GM23248 (cell line): ENCODE data around the gene MEIOC. TPM values are rescaled to one million over a fixed set of nuclear protein-coding genes. Genes with fewer than 3 reads are reported as not detected.

Experiments used
- DNase-seq: peaks from one replicate; pipeline ENCODE4 v3.0.0-alpha.2; 2015
- H2AFZ ChIP-seq: fragments of 200-600 bp; sonication (generic); 2 replicates; pipeline ENCODE4 v1.6.1; 2016; ENCODE audit warnings: antibody characterized with exemption
- H3F3A ChIP-seq: fragments of 200-600 bp; sonication (generic); 2 replicates; pipeline ENCODE4 v1.6.1; 2016; ENCODE audit warnings: mild to moderate bottlenecking, antibody characterized with exemption, mixed run types; ENCODE audit not compliant: insufficient read depth
- H3K27ac ChIP-seq: fragments of 200-600 bp; sonication (generic); 2 replicates; pipeline ENCODE4 v1.5.1; 2016; ENCODE audit warnings: mild to moderate bottlenecking
- H3K27me3 ChIP-seq: fragments of 200-600 bp; sonication (generic); replicated peaks from 2 replicates; pipeline ENCODE4 v1.6.1; 2016; ENCODE audit warnings: mild to moderate bottlenecking; ENCODE audit not compliant: insufficient read depth
- H3K36me3 ChIP-seq: fragments of 200-600 bp; sonication (generic); 2 replicates; pipeline ENCODE4 v1.6.1; 2016; ENCODE audit warnings: low read depth, mild to moderate bottlenecking
- H3K4me1 ChIP-seq: fragments of 200-600 bp; sonication (generic); 2 replicates; pipeline ENCODE4 v1.6.1; 2016; ENCODE audit warnings: mild to moderate bottlenecking; ENCODE audit not compliant: insufficient read depth
- H3K4me2 ChIP-seq: fragments of 200-600 bp; sonication (generic); one replicate; pipeline ENCODE4 v1.6.1; 2016; ENCODE audit warnings: mild to moderate bottlenecking; ENCODE audit not compliant: unreplicated experiment
- H3K4me3 ChIP-seq: fragments of 200-600 bp; sonication (generic); 2 replicates; pipeline ENCODE4 v1.5.1; 2016; ENCODE audit warnings: mild to moderate bottlenecking
- H3K79me2 ChIP-seq: fragments of 200-600 bp; sonication (generic); 2 replicates; pipeline ENCODE4 v1.6.1; 2016; ENCODE audit warnings: mild to moderate bottlenecking; ENCODE audit not compliant: insufficient read depth
- H3K9ac ChIP-seq: fragments of 200-600 bp; sonication (generic); 2 replicates; pipeline ENCODE4 v1.6.1; 2016; ENCODE audit warnings: mild to moderate bottlenecking
- H3K9me2 ChIP-seq: fragments of 200-600 bp; sonication (generic); 2 replicates; pipeline ENCODE4 v1.6.1; 2016; ENCODE audit warnings: mixed run types, mild to moderate bottlenecking, moderate library complexity; ENCODE audit not compliant: insufficient read depth
- H3K9me3 ChIP-seq: fragments of 200-600 bp; sonication (generic); one replicate; pipeline ENCODE4 v1.6.1; 2017; ENCODE audit warnings: low read depth
- H4K20me1 ChIP-seq: fragments of 200-600 bp; sonication (generic); 2 replicates; pipeline ENCODE4 v1.6.0; 2016; ENCODE audit not compliant: insufficient read depth
- EZH2 ChIP-seq: fragments of 200-600 bp; sonication (generic); IDR thresholded peaks from 2 replicates; pipeline ENCODE4 v1.6.1; 2018; ENCODE audit warnings: antibody characterized with exemption, mild to moderate bottlenecking; ENCODE audit not compliant: insufficient read depth, poor library complexity, severe bottlenecking
- EZH2phosphoT487 ChIP-seq: fragments of 200-600 bp; sonication (generic); IDR thresholded peaks from 2 replicates; pipeline ENCODE4 v1.6.1; 2018; ENCODE audit warnings: antibody characterized with exemption, moderate library complexity, mild to moderate bottlenecking, low read depth; ENCODE audit not compliant: insufficient read depth
- whole genome bisulfite sequencing, 2 experiments: methylation state at CpG; one replicate each; pipeline ENCODE4 v1.1.6; 2015 to 2017; ENCODE audit warnings: low lambda C conversion rate in 2 of 2, low coverage in 1 of 2; ENCODE audit errors: missing lambda C conversion rate in 2 of 2; 5-methylcytosine and 5-hydroxymethylcytosine counted together
- in situ Hi-C: fragments of 300-500 bp; cut with MboI; formaldehyde crosslinking; loops from 2 replicates; pipeline ENCODE4 v1.15.0; 2020
- polyA plus RNA-seq: library from polyadenylated mRNA; unstranded; fragments of >200 nt; fragmentation: Nextera tagmentation; extraction: Ambion mirVana; gene quantifications from 2 replicates; pipeline ENCODE4 v1.2.1, GENCODE V29; 2016
- total RNA-seq: library from RNA; depleted of rRNA; stranded (reverse); fragments of >200 nt; shearing (Covaris generic); gene quantifications from 2 replicates; pipeline ENCODE4 v1.2.3, GENCODE V29; 2014; rRNA removed

MEIOC gene
- total RNA-seq (not detected in 2 replicates), polyA plus RNA-seq (0.34 and 0.65 TPM in 2 replicates)

DNA sequence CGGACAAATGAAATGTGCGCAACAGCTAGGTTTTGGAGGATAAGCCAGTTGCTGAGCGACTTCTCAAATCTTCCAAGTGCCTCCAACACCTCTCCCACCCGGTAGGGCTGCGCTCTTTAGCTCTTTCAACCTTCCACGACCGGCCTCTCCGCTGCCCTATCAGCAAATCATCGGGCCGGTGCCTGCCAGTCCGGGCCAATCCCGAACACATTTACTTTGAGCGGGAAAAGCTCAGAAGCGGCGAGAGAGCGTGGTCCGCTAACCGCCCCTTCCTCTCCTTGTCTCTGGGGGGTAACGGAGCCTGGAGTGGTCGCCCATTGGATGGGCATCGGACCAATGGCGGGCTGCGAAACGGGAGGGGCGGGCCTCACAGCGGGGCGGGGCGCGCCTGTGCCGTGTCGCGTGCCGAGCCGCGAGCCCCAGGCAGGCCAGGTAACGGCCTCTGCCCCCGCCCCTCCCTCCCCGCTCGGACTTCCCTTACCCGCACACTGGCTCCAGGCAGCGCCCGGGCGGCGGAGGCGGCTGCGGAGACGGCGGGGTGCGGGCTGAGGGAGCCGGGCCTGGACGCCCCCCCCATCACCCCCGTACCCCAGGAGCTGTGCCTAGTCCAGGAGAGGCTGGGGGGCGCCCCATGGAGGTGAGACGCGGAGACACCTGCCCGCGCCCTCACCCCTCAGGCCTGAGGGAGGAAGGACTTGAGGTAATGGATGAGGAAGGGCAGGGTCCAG is at the start of gene MEIOC:
MEIOC (plus strand) TSS at position 486 of the 728 bp plus-strand sequence; CDS start at position 632, 146 bp downstream.
- Histone ChIP-seq H3K9me3 (no peaks in the 10 kb centered on the region), H3F3A (no peaks in the 10 kb centered on the region), H3K4me2 (no peak within 1 kb of the TSS), H3K27ac (no peak within 1 kb of the TSS), H3K36me3 (no peaks in the 10 kb centered on the region), H3K27me3 (peaks cover 26% of the 10 kb centered on the region), H4K20me1 (no peaks in the 10 kb centered on the region), H2AFZ (peak within 1 kb of the TSS; percentile 70), H3K79me2 (no peaks in the 10 kb centered on the region), H3K9ac (no peak within 1 kb of the TSS), H3K4me3 (no peak within 1 kb of the TSS), H3K4me1 (no peaks in the 10 kb centered on the region), H3K9me2 (no peaks in the 10 kb centered on the region)
- 17 to 25% methylated on average over 15 to 53 of the region's 57 CpGs for WGBS, 2 experiments
- peak; percentile 17 for DNase-seq
- in situ Hi-C loops, result no loop called here
- TF ChIP-seq EZH2phosphoT487 (no peak), EZH2 (no peak)

DNA sequence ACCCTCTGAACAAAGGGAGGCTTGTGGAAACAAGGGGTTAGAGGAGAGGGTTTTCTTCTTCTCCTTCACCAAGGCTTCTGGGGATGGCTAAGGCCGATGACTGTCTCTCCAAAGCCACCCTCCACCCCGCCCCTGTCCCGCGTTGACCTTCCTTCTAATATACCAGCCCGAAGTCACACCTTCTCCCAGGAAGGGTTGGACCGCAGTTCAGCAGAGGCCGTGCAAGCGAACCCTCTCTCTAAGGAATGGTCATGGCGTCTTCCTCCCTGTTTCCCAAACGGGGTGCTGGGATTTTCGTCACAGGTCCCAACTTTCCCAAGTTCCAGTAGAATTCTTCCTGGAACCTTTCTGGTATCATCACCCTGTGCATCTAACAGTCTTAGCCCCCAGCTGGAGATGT is 49.6 kb upstream of the MEIOC start:
- DNase-seq, result no peak
- Histone ChIP-seq H3K9me3 (no peaks in the 10 kb centered on the region), H3K9me2 (no peaks in the 10 kb centered on the region), H3K27me3 (no peaks in the 10 kb centered on the region), H3F3A (no peaks in the 10 kb centered on the region), H3K27ac (no peak overlapping the region), H3K36me3 (no peaks in the 10 kb centered on the region), H3K79me2 (no peaks in the 10 kb centered on the region), H2AFZ (no peak overlapping the region), H3K4me1 (peaks cover 17% of the 10 kb centered on the region), H3K4me3 (no peak overlapping the region), H4K20me1 (no peaks in the 10 kb centered on the region), H3K9ac (no peak overlapping the region), H3K4me2 (no peak overlapping the region)
- TF ChIP-seq EZH2phosphoT487 (no peak), EZH2 (no peak)
- WGBS, 2 experiments, result 91 to 92% methylated on average over 11 of the region's 11 CpGs
- in situ Hi-C loops, result no loop called here

DNA sequence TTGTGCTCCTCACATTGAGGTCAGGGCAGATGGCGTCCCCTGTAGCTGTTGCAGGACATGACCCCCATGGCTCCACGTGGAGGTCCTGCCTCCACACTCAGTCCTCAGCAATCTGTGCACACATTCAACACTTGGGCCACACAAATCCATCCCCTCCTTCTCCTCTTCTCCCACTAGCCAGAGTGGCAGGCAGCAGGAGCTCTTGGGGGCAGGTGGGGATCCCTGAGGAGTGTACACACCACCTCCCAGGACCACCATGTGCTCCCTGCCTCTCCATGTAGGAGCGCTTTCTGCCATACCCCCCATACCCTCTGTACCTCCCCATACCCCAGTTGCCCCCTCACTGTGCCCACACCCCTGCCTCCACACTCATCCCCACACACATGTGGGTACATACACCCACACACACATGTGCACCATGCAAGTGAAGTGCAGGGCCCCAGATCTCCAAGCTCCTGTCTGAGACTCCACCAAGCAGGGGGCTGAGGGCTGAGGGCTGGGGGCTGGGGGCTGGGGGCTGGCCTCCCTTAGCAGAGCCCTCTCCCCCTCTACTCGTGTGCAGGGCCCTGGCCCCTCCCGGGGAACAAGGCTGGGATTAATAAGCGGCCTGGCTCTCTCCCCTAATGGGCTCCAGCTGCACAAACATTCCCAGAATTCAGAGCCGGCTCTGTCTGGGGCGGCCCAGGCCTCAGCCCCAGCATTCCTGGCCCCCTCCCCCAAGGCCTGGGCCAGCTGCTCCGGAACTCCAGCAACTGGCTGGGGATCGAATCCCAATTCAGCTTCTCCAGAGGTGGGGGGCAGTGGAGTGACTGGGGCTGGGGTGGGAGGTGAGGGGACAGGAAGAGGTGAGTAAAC is 48.2 kb upstream of the MEIOC start:
- WGBS, 2 experiments, result 23 to 27% methylated on average over 9 to 10 of the region's 10 CpGs
- Histone ChIP-seq H3K27ac (no peak overlapping the region), H3F3A (no peaks in the 10 kb centered on the region), H3K79me2 (no peaks in the 10 kb centered on the region), H3K27me3 (no peaks in the 10 kb centered on the region), H3K9me3 (no peaks in the 10 kb centered on the region), H3K9ac (no peak overlapping the region), H4K20me1 (no peaks in the 10 kb centered on the region), H3K4me2 (no peak overlapping the region), H2AFZ (peak overlapping the region; percentile 54), H3K4me3 (no peak overlapping the region), H3K4me1 (peaks cover 17% of the 10 kb centered on the region), H3K9me2 (no peaks in the 10 kb centered on the region), H3K36me3 (no peaks in the 10 kb centered on the region)
- in situ Hi-C loops, result no loop called here
- peak; percentile 61 for DNase-seq
- TF ChIP-seq EZH2phosphoT487 (no peak), EZH2 (no peak)

DNA sequence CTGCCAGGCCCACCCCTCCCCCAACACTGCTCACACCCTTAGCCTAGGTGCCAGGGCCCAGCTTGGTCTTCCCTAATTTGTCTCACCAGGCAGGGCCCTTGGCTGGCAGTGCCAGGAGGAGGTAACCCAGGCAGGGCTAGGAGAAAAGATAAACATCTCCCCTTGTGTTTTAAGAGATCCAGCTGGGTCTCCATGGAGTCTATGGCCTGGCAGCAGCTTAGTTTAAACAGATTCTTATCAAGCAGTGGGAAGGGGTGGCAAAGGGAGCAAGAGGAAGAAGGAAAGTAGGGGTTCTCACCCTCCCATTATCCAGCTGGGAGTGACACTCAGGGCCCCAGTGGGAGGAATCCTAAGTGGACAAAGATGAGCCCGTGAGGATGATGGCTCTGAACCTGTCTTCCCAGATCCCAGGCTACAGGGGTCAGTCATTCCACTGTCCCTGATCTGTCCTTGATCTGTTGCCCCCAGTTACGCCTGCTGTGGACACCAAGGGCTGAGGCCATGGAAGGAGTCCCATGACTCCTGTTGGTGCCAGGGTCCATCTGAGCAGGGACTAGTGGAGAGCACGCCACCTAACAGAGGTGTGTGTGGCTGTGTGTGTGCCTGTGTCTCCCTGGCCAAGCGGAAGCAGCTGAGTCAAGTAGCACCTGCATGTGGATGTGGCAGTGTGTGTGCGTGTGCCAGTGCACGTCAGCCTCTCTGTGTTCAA is 47.4 kb upstream of the MEIOC start:
- 92 to 99% methylated on average over 6 of the region's 6 CpGs for WGBS, 2 experiments
- no peaks in the 10 kb centered on the region for H3F3A ChIP-seq
- no peak overlapping the region for H3K27ac ChIP-seq
- DNase-seq, result no peak
- H3K27me3 ChIP-seq, result no peaks in the 10 kb centered on the region
- H3K9ac ChIP-seq, result no peak overlapping the region
- no peak overlapping the region for H3K4me2 ChIP-seq
- H3K9me3 ChIP-seq, result no peaks in the 10 kb centered on the region
- H3K9me2 ChIP-seq, result no peaks in the 10 kb centered on the region
- in situ Hi-C loops, result no loop called here
- peak overlapping the region; percentile 54 for H2AFZ ChIP-seq
- no peaks in the 10 kb centered on the region for H3K36me3 ChIP-seq
- H3K4me1 ChIP-seq, result peaks cover 17% of the 10 kb centered on the region
- no peaks in the 10 kb centered on the region for H4K20me1 ChIP-seq
- TF ChIP-seq EZH2phosphoT487 (no peak), EZH2 (no peak)
- H3K4me3 ChIP-seq, result no peak overlapping the region
- H3K79me2 ChIP-seq, result no peaks in the 10 kb centered on the region
